B cell (primary cell): ENCODE measurements around the gene ANKRA2. TPM values are rescaled to one million over a fixed set of nuclear protein-coding genes. Genes with fewer than 3 reads are reported as not detected.

ENCODE experiments used
- ATAC-seq: fragments of 200-7000 bp; cut with Tn5 transposase; one replicate; pipeline ENCODE4 v1.10.0; 2021; ENCODE audit warnings: low read depth, mild to moderate bottlenecking, moderate number of reproducible peaks, moderate library complexity
- CTCF ChIA-PET: fragments of 350-600 bp; sonication (Branson Sonifier 250); formaldehyde crosslinking; loops from one replicate; lab custom pipeline; 2021; ENCODE audit warnings: antibody characterized with exemption, inconsistent platforms; lab: Charles Lee
- POLR2A ChIA-PET: fragments of 350-600 bp; sonication (Branson Sonifier 250); formaldehyde crosslinking; loops from one replicate; lab custom pipeline; 2021; ENCODE audit warnings: antibody characterized with exemption; lab: Charles Lee
- DNase-seq: peaks from one replicate; pipeline ENCODE4 v3.0.0; 2013
- H2AFZ ChIP-seq: 2 replicates; pipeline ENCODE4 v1.6.1; 2012; ENCODE audit warnings: mild to moderate bottlenecking, low read depth, low read length; ENCODE audit not compliant: insufficient read depth, poor library complexity, severe bottlenecking
- H3K27ac ChIP-seq, 2 donors: 1 replicate in 1 of 2; 2 replicates in 1 of 2; pipeline ENCODE4 v1.5.1; 2012 to 2013; ENCODE audit warnings: low read length in 2 of 2, mild to moderate bottlenecking in 2 of 2, moderate library complexity in 1 of 2
- H3K27me3 ChIP-seq, 4 experiments: fragments of 200-600 bp in 1 of 4; sonication (generic) in 1 of 4; replicated peaks in 1 of 4; 1 replicate in 2 of 4; 2 replicates in 2 of 4; pipeline versions ENCODE4 v1.6.1 to v1.7.0; 2013 to 2016; ENCODE audit warnings: low read length in 3 of 4, mild to moderate bottlenecking in 2 of 4, mixed read lengths in 1 of 4, moderate library complexity in 1 of 4; ENCODE audit not compliant: insufficient read depth in 4 of 4, control insufficient read depth in 3 of 4; ENCODE audit errors: control extremely low read depth in 1 of 4
- H3K36me3 ChIP-seq, 2 experiments: replicated peaks in 1 of 2; 1 replicate in 1 of 2; 2 replicates in 1 of 2; pipeline versions ENCODE4 v1.6.1 to v1.7.1; 2013; ENCODE audit warnings: low read length in 1 of 2; ENCODE audit not compliant: insufficient read depth in 2 of 2, control insufficient read depth in 1 of 2; ENCODE audit errors: control extremely low read depth in 1 of 2, extremely low read depth in 1 of 2
- H3K4me1 ChIP-seq, 2 donors: fragments of 200-600 bp in 1 of 2; sonication (generic) in 1 of 2; 1 replicate in 1 of 2; 2 replicates in 1 of 2; pipeline versions ENCODE4 v1.5.1 to v1.6.1; 2013 to 2017; ENCODE audit warnings: low read length in 2 of 2; ENCODE audit not compliant: control insufficient read depth in 2 of 2, insufficient read depth in 2 of 2
- H3K4me2 ChIP-seq: replicated peaks from 2 replicates; pipeline ENCODE3; 2012; ENCODE audit warnings: mild to moderate bottlenecking, low read depth, low read length; ENCODE audit not compliant: poor library complexity, severe bottlenecking
- H3K4me3 ChIP-seq, 5 experiments: fragments of 200-600 bp in 1 of 5; sonication (generic) in 1 of 5; 1 replicate in 3 of 5; 2 replicates in 2 of 5; pipeline versions ENCODE4 v1.5.1 to v1.7.0; 2011 to 2016; ENCODE audit warnings: low read length in 4 of 5, mild to moderate bottlenecking in 4 of 5, low read depth in 2 of 5, control low read depth in 1 of 5, moderate library complexity in 1 of 5; ENCODE audit not compliant: insufficient read depth in 1 of 5; ENCODE audit errors: control extremely low read depth in 1 of 5, extremely low read depth in 1 of 5
- H3K79me2 ChIP-seq: fragments of 200-600 bp; sonication (generic); one replicate; pipeline ENCODE4 v1.6.0; 2016; ENCODE audit warnings: low read length; ENCODE audit not compliant: control insufficient read depth, insufficient read depth
- H3K9ac ChIP-seq: fragments of 200-600 bp; sonication (generic); 2 replicates; pipeline ENCODE4 v1.6.1; 2017; ENCODE audit warnings: mild to moderate bottlenecking, low read length, moderate library complexity
- H3K9me3 ChIP-seq, 3 donors: one replicate each; pipeline versions ENCODE4 v1.6.1 to v1.7.1; 2013; ENCODE audit warnings: low read length in 2 of 3; ENCODE audit not compliant: control insufficient read depth in 2 of 3, insufficient read depth in 1 of 3; ENCODE audit errors: control extremely low read depth in 1 of 3
- H4K20me1 ChIP-seq: 2 replicates; pipeline ENCODE4 v1.6.0; 2012; ENCODE audit warnings: mild to moderate bottlenecking, low read length; ENCODE audit not compliant: insufficient read depth, control insufficient read depth, poor library complexity, severe bottlenecking
- H3K27ac Mint-ChIP-seq: one replicate; pipeline ENCODE4 v1.8.0; 2021; ENCODE audit warnings: mixed read lengths
- H3K27me3 Mint-ChIP-seq: one replicate; pipeline ENCODE4 v1.8.0; 2021; ENCODE audit warnings: mixed read lengths
- H3K4me1 Mint-ChIP-seq: one replicate; pipeline ENCODE4 v1.8.0; 2021; ENCODE audit warnings: mixed read lengths
- H3K4me3 Mint-ChIP-seq: one replicate; pipeline ENCODE4 v1.8.0; 2021; ENCODE audit warnings: mixed read lengths
- H3K9me3 Mint-ChIP-seq: one replicate; pipeline ENCODE4 v1.8.0; 2022; ENCODE audit warnings: mixed read lengths; ENCODE audit not compliant: insufficient read depth
- EZH2 ChIP-seq: IDR thresholded peaks from 2 replicates; pipeline ENCODE4 v1.6.1; 2012; ENCODE audit warnings: borderline replicate concordance, low read depth, mild to moderate bottlenecking, moderate library complexity, low read length; ENCODE audit not compliant: insufficient read depth, poor library complexity, severe bottlenecking
- WGBS: methylation state at CpG from one replicate; pipeline ENCODE4 v1.1.5; 2013; ENCODE audit warnings: missing lambda C conversion rate; ENCODE audit not compliant: insufficient coverage; 5-methylcytosine and 5-hydroxymethylcytosine counted together
- intact Hi-C: fragments of 100-400 bp; cut with micrococcal nuclease; formaldehyde crosslinking; loops from one replicate; pipeline ENCODE4 v1.10.0; 2022
- polyA plus RNA-seq: library from polyadenylated mRNA; depleted of rRNA; stranded (reverse); fragments of >200 nt; gene quantifications from 2 replicates; pipeline ENCODE4 v1.2.3, GENCODE V29; 2012
- total RNA-seq, 2 donors: library from RNA; stranded (reverse); fragments of 120-200 nt in 1 of 2; gene quantifications; 1 replicate in 1 of 2; 2 replicates in 1 of 2; pipeline versions ENCODE4 v1.2.3 to v1.2.4, GENCODE V29; 2013 to 2022
- TF ChIP-seq, protein P1 (sequence below): fragments of 200-600 bp; IDR thresholded peaks from one replicate; pipeline ENCODE4 v1.8.0; 2022; ENCODE audit warnings: antibody characterized with exemption, mild to moderate bottlenecking

Gene ANKRA2
- total and polyA plus RNA-seq, 2 donors (not counting 1 experiment from before 2014, with no cell fraction given) = 24.1 to 47.9 TPM

GRCh38 chr5:73540192-73540591 lies 25.2 kb downstream of the ANKRA2 start:
- intact Hi-C loops = no loop called here
- DNase-seq (no peak), ATAC-seq (no peak)
- ChIA-PET POLR2A (no interaction called here), CTCF (interaction anchor here (1.7 kb wide), 1 partner anchor 10 kb away, joined by 7 read pairs; no protein-coding TSS in a partner anchor)
- no peaks in the 10 kb centered on the region for H3K4me1 Mint-ChIP-seq
- Histone ChIP-seq H3K4me3 (no peak overlapping the region), H3K27ac (no peak overlapping the region), H3K36me3 (no peaks in the 10 kb centered on the region), H4K20me1 (no peaks in the 10 kb centered on the region), H3K79me2 (no peaks in the 10 kb centered on the region), H3K4me2 (no peak overlapping the region), H3K9ac (no peak overlapping the region), H2AFZ (no peak overlapping the region), H3K4me1 (no peaks in the 10 kb centered on the region), H3K27me3 (peaks cover 0 to 6% (median 3%) of the 10 kb centered on the region in 4 experiments), H3K9me3 (no peaks in the 10 kb centered on the region)
- 45% methylated on average over 3 of the region's 3 CpGs for WGBS
- H3K27me3 Mint-ChIP-seq = peaks cover 31% of the 10 kb centered on the region
- H3K4me3 Mint-ChIP-seq = no peak overlapping the region
- TF ChIP-seq, protein P1, sequence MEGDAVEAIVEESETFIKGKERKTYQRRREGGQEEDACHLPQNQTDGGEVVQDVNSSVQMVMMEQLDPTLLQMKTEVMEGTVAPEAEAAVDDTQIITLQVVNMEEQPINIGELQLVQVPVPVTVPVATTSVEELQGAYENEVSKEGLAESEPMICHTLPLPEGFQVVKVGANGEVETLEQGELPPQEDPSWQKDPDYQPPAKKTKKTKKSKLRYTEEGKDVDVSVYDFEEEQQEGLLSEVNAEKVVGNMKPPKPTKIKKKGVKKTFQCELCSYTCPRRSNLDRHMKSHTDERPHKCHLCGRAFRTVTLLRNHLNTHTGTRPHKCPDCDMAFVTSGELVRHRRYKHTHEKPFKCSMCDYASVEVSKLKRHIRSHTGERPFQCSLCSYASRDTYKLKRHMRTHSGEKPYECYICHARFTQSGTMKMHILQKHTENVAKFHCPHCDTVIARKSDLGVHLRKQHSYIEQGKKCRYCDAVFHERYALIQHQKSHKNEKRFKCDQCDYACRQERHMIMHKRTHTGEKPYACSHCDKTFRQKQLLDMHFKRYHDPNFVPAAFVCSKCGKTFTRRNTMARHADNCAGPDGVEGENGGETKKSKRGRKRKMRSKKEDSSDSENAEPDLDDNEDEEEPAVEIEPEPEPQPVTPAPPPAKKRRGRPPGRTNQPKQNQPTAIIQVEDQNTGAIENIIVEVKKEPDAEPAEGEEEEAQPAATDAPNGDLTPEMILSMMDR = no peak
- no peak for TF ChIP-seq EZH2
- no peaks in the 10 kb centered on the region for H3K9me3 Mint-ChIP-seq
- no peak overlapping the region for H3K27ac Mint-ChIP-seq

GRCh38 chr5:73539730-73540129 lies 25.7 kb downstream of the ANKRA2 start:
- ChIA-PET POLR2A (no interaction called here), CTCF (interaction anchor here (0.7 to 1.7 kb wide), 4 partner anchors 8 to 53 kb away, joined by 3 to 7 read pairs (median 4); no protein-coding TSS in a partner anchor)

More at GRCh38 chr5:73539730-73540129, 25.7 kb downstream of the ANKRA2 start:
- TF ChIP-seq, protein P1 = no peak
- TF ChIP-seq EZH2 = no peak
- Histone ChIP-seq H3K79me2 (no peaks in the 10 kb centered on the region), H3K4me2 (no peak overlapping the region), H4K20me1 (no peaks in the 10 kb centered on the region), H3K4me1 (no peaks in the 10 kb centered on the region), H3K36me3 (no peaks in the 10 kb centered on the region), H3K9ac (no peak overlapping the region), H3K27ac (no peak overlapping the region), H3K27me3 (peaks cover 0 to 6% (median 3%) of the 10 kb centered on the region in 4 experiments), H3K4me3 (no peak overlapping the region), H3K9me3 (no peaks in the 10 kb centered on the region), H2AFZ (no peak overlapping the region)
- 100% methylated on average over 2 of the region's 2 CpGs for WGBS
- ATAC-seq (no peak), DNase-seq (no peak)
- Mint-ChIP-seq H3K27ac (no peak overlapping the region), H3K9me3 (no peaks in the 10 kb centered on the region), H3K4me1 (no peaks in the 10 kb centered on the region), H3K4me3 (no peak overlapping the region), H3K27me3 (peaks cover 32% of the 10 kb centered on the region)
- intact Hi-C loops = loop anchor here (10.0 kb wide), 1 partner anchor 585 kb away; the partner anchor contains the start of gene FCHO2
